Stimulated activated CD4-positive, alpha-beta T cell treated with anti-CD3 and anti-CD28 coated beads, Interleukin-12 subunit alpha, Interleukin-12 subunit beta, amount 100 ng/mL, for 48 hours (primary cell): ENCODE results near the gene STRA8.

Experiments
- DNase-seq, 3 donors: peaks; one replicate each; pipeline ENCODE4 v3.0.0-alpha.2; 2020; ENCODE audit warnings: low read depth in 2 of 3, low spot score in 1 of 3

Gene STRA8

DNA sequence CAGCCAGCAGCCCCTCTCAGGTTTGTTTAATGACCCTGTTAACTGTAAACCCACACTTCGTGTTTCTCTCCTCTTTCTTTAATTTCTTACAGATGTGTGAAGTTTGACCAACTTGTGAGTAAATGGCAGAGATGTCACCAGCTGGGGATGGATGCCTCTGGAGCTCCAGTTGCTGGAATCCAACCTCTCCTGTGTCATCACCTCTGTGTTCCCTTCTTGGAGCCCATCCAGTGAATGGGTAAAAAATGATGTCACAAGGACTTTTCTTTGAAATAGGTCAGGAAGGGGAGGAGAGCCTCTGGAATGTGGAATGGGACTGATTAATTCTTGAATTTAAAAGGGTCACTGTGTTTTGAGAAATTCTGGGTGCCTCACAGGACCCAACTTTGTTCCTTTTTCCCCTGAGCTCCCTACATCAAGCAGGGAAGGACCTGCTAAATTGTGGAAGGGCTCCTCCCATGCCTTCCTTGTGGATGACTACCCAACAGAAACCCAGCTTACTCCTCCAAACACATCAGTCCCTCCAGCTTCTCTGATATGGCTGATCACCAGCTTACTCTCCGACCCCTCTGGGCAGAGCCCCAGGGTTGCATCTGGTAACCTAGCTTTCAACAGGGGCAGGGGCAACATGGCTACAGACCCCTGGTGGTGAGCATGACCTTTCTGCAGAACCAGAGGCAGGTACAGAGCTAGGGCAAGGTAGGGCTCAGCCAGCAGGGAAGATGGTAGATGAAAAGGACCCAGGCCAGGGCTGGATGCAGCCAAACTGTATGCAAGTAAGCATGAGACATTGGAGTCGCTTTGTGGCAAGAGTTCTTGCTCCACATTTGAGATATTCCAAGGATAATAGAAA, 67.5 kb downstream of the STRA8 start:
- DNase-seq = no peak
